T-cell (primary cell): Measurements from ENCODE around the gene MLLT3. TPM values are rescaled to one million over a fixed set of nuclear protein-coding genes. Genes with fewer than 3 reads are reported as not detected.

Experiments used
- ATAC-seq, 4 experiments: fragments of 200-7000 bp in 3 of 4; fragments of 150-1000 bp in 1 of 4; cut with Tn5 transposase; replicated peaks in 1 of 4; 1 replicate in 3 of 4; 2 replicates in 1 of 4; pipeline ENCODE4 v1.10.0; 2021; ENCODE audit warnings: moderate library complexity in 3 of 4, mild to moderate bottlenecking in 2 of 4, moderate number of reproducible peaks in 1 of 4
- CTCF ChIA-PET, 2 donors: fragments of 300-600 bp; sonication (Branson Sonifier 250); formaldehyde crosslinking; loops; one replicate each; lab custom pipeline; 2022; ENCODE audit warnings: antibody characterized with exemption in 2 of 2; lab: Charles Lee
- POLR2A ChIA-PET, 2 donors: fragments of 300-600 bp; sonication (Branson Sonifier 250); formaldehyde crosslinking; loops; one replicate each; lab custom pipeline; 2022; ENCODE audit warnings: antibody characterized with exemption in 2 of 2; lab: Charles Lee
- DNase-seq, 35 experiments: peaks; one replicate each; pipeline versions ENCODE4 v3.0.0 to v3.0.0-alpha.2; 2013 to 2023
- H3K27ac ChIP-seq: one replicate; pipeline ENCODE4 v1.5.1; 2013; ENCODE audit warnings: low read length
- H3K27me3 ChIP-seq, 2 experiments: replicated peaks in 1 of 2; 1 replicate in 1 of 2; 2 replicates in 1 of 2; pipeline versions ENCODE4 v1.6.1 to v1.7.0; 2013; ENCODE audit warnings: low read length in 1 of 2, mixed read lengths in 1 of 2; ENCODE audit not compliant: control insufficient read depth in 2 of 2, insufficient read depth in 2 of 2; ENCODE audit errors: extremely low read depth in 1 of 2
- H3K36me3 ChIP-seq, 2 donors: 1 replicate in 1 of 2; 2 replicates in 1 of 2; pipeline versions ENCODE4 v1.6.1 to v1.7.0; 2013; ENCODE audit warnings: low read length in 1 of 2; ENCODE audit not compliant: control insufficient read depth in 2 of 2, insufficient read depth in 1 of 2; ENCODE audit errors: extremely low read depth in 1 of 2
- H3K4me1 ChIP-seq, 2 experiments: 1 replicate in 1 of 2; 2 replicates in 1 of 2; pipeline versions ENCODE4 v1.6.1 to v1.7.0; 2013; ENCODE audit warnings: low read length in 2 of 2, mixed read lengths in 1 of 2; ENCODE audit not compliant: insufficient read depth in 2 of 2, control insufficient read depth in 1 of 2; ENCODE audit errors: extremely low read depth in 1 of 2
- H3K4me3 ChIP-seq, 2 donors: 1 replicate in 1 of 2; 2 replicates in 1 of 2; pipeline versions ENCODE4 v1.5.1 to v1.7.0; 2013; ENCODE audit warnings: mild to moderate bottlenecking in 2 of 2, low read length in 1 of 2, moderate library complexity in 1 of 2; ENCODE audit not compliant: control insufficient read depth in 1 of 2; ENCODE audit errors: extremely low read depth in 1 of 2
- H3K9me3 ChIP-seq: 2 replicates; pipeline ENCODE4 v1.7.0; 2013
- H3K27ac Mint-ChIP-seq, 2 donors: one replicate each; pipeline ENCODE4 v1.8.0; 2020 to 2021; ENCODE audit warnings: mild to moderate bottlenecking in 2 of 2, mixed read lengths in 2 of 2
- H3K27me3 Mint-ChIP-seq, 2 donors: one replicate each; pipeline ENCODE4 v1.8.0; 2021 to 2022; ENCODE audit warnings: mixed read lengths in 2 of 2
- H3K36me3 Mint-ChIP-seq: one replicate; pipeline ENCODE4 v1.8.0; 2021; ENCODE audit warnings: mixed read lengths
- H3K4me1 Mint-ChIP-seq, 3 donors: one replicate each; pipeline ENCODE4 v1.8.0; 2020 to 2022; ENCODE audit warnings: mixed read lengths in 3 of 3, mild to moderate bottlenecking in 1 of 3
- H3K4me3 Mint-ChIP-seq, 3 donors: one replicate each; pipeline ENCODE4 v1.8.0; 2020 to 2022; ENCODE audit warnings: mild to moderate bottlenecking in 3 of 3, mixed read lengths in 3 of 3, moderate library complexity in 3 of 3
- H3K9me3 Mint-ChIP-seq, 3 donors: one replicate each; pipeline ENCODE4 v1.8.0; 2020 to 2022; ENCODE audit warnings: mixed read lengths in 3 of 3
- WGBS: methylation state at CpG from one replicate; pipeline ENCODE4 v1.1.5; 2013; ENCODE audit warnings: missing lambda C conversion rate; ENCODE audit not compliant: insufficient coverage; 5-methylcytosine and 5-hydroxymethylcytosine counted together
- total RNA-seq, 35 experiments: library from RNA in 6 of 35; stranded (reverse) in 6 of 35; fragments of 120-200 nt in 1 of 35; gene quantifications; one replicate each; pipeline versions ENCODE4 v1.2.1 to v1.2.4 and lab custom pipeline; 2013 to 2026

MLLT3 gene
- total RNA-seq, 5 donors from 2014 or later (not counting 1 experiment from before 2014, with no cell fraction given): 51.8 to 96.6 (median 58.9) TPM

GRCh38 chr9:20315677-20316076, 306.6 kb downstream of the MLLT3 start:
- WGBS: no CpG with 5 or more reads among the region's 2 CpGs
- no peak for ATAC-seq

DNA sequence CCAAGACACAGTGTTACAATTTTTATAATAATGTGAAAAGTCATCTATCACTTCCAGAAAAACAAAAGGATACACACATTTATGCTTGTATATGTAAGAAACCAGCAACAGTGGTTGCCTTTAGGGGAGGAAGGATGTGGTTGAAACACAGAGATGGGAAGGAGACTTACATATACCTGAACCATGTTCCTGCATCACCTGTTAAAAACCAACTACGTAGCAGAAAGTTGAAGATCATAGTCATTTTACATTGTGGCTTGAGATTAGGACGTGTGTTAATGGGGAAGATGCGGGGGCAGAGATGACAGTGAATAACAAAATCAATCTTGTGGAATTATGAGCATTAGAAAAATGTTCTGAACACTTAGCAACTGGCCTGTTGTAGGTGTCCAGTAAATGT, 307.3 kb downstream of the MLLT3 start:
- Mint-ChIP-seq H3K9me3 (peaks cover 0 to 9% (median 0%) of the 10 kb centered on the region in 3 donors), H3K4me3 (peak overlapping the region in 1 of 3 donors; percentile 9), H3K36me3 (no peaks in the 10 kb centered on the region), H3K27me3 (no peaks in the 10 kb centered on the region), H3K27ac (peak overlapping the region; percentile 83 to 86), H3K4me1 (peaks cover 63 to 83% (median 69%) of the 10 kb centered on the region in 3 donors)
- Histone ChIP-seq H3K4me1 (peaks cover 21 to 46% of the 10 kb centered on the region in 2 experiments), H3K27ac (peak overlapping the region; percentile 68), H3K36me3 (no peaks in the 10 kb centered on the region), H3K27me3 (no peaks in the 10 kb centered on the region), H3K9me3 (no peaks in the 10 kb centered on the region), H3K4me3 (no peak overlapping the region)
- POLR2A ChIA-PET: interaction anchor here in 1 of 2 donors (0.6 kb wide), 1 partner anchor 12 kb away, joined by 3 read pairs; no protein-coding TSS in a partner anchor
- WGBS: no CpG with 5 or more reads among the region's 3 CpGs
- ATAC-seq: peak; percentile 81 to 98 (median 86)
- peak in 24 of 35 experiments; percentile 9 to 62 (median 25) for DNase-seq
- CTCF ChIA-PET: interaction anchor here in 1 of 2 donors (0.7 kb wide), 1 partner anchor 319 kb away, joined by 16 read pairs; no protein-coding TSS in a partner anchor

More at GRCh38 chr9:20315677-20316076, 306.6 kb downstream of the MLLT3 start:
- Histone ChIP-seq H3K9me3 (no peaks in the 10 kb centered on the region), H3K27ac (peak overlapping the region; percentile 68), H3K27me3 (no peaks in the 10 kb centered on the region), H3K4me3 (peak overlapping the region in 1 of 2 donors; percentile 15), H3K4me1 (peaks cover 23 to 53% of the 10 kb centered on the region in 2 experiments), H3K36me3 (no peaks in the 10 kb centered on the region)
- CTCF ChIA-PET: interaction anchor here in 1 of 2 donors (0.7 kb wide), 1 partner anchor 9 kb away, joined by 3 read pairs; no protein-coding TSS in a partner anchor
- POLR2A ChIA-PET: interaction anchor here in 1 of 2 donors (0.5 to 0.7 kb wide), 2 partner anchors 11 to 16 kb away, joined by 8 to 9 read pairs; no protein-coding TSS in a partner anchor
- Mint-ChIP-seq H3K27ac (peak overlapping the region; percentile 83 to 86), H3K4me3 (peak overlapping the region in 1 of 3 donors; percentile 9), H3K4me1 (peaks cover 70 to 87% (median 76%) of the 10 kb centered on the region in 3 donors), H3K27me3 (no peaks in the 10 kb centered on the region), H3K36me3 (no peaks in the 10 kb centered on the region), H3K9me3 (peaks cover 0 to 9% (median 0%) of the 10 kb centered on the region in 3 donors)
- no peak for DNase-seq

DNA sequence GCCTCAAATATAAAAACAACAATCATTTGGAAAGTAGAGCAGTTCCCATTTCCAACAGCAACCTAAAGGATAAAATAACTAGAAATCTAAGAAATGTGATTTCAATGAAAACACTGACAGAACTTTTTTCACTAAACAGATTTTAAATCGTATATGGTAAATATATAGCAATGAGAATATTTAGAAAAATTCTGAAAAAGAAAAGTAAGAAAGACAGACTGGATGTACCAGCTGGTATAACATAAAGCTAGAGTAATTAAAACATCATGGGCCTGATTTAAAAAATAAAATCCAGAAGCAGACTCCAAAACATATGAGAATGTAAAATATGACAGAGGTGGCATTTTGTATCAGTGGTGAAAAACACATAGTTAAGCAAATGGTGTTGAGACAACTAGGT, 308.9 kb downstream of the MLLT3 start:
- no peak overlapping the region for H3K4me3 ChIP-seq
- Mint-ChIP-seq H3K27me3 (no peaks in the 10 kb centered on the region), H3K4me3 (no peak overlapping the region), H3K27ac (no peak overlapping the region), H3K4me1 (peaks cover 48 to 76% (median 53%) of the 10 kb centered on the region in 3 donors), H3K9me3 (peaks cover 0 to 9% (median 0%) of the 10 kb centered on the region in 3 donors), H3K36me3 (no peaks in the 10 kb centered on the region)
- no peaks in the 10 kb centered on the region for H3K36me3 ChIP-seq
- no peaks in the 10 kb centered on the region for H3K27me3 ChIP-seq
- no peaks in the 10 kb centered on the region for H3K9me3 ChIP-seq
- CTCF ChIA-PET: no interaction called here
- WGBS: no CpG with 5 or more reads among the region's 1 CpG
- DNase-seq (no peak), ATAC-seq (no peak)
- POLR2A ChIA-PET: no interaction called here
- H3K4me1 ChIP-seq: peaks cover 19 to 32% of the 10 kb centered on the region in 2 experiments
- H3K27ac ChIP-seq: no peak overlapping the region

DNA sequence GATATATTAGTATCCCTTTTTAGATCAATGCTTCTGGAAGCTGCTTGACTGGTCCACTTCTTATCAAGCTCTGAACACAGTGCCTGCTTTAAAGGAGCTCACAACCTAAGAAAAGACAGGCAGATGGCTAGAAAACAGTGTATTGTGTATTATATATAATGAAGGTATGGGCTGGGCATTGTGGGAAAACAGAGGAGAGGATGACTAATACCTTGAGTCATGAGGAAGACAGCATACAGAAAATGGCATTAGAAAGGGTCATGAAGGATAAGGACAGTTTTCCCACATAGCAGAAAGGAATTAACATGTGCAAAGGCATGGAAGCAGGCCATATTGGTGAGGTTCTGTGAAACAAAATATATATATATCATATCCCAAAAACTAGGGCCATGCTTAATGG, 309.6 kb downstream of the MLLT3 start:
- Mint-ChIP-seq H3K4me1 (peaks cover 44 to 76% (median 46%) of the 10 kb centered on the region in 3 donors), H3K27me3 (no peaks in the 10 kb centered on the region), H3K36me3 (no peaks in the 10 kb centered on the region), H3K27ac (no peak overlapping the region), H3K9me3 (peaks cover 0 to 9% (median 0%) of the 10 kb centered on the region in 3 donors), H3K4me3 (no peak overlapping the region)
- H3K27ac ChIP-seq: no peak overlapping the region
- no peaks in the 10 kb centered on the region for H3K36me3 ChIP-seq
- H3K9me3 ChIP-seq: no peaks in the 10 kb centered on the region
- H3K27me3 ChIP-seq: no peaks in the 10 kb centered on the region
- no peak for ATAC-seq
- DNase-seq: no peak
- H3K4me1 ChIP-seq: peaks cover 19 to 26% of the 10 kb centered on the region in 2 experiments
- CTCF ChIA-PET: no interaction called here
- POLR2A ChIA-PET: no interaction called here
- no peak overlapping the region for H3K4me3 ChIP-seq

GRCh38 chr9:20310024-20310423, 312.3 kb downstream of the MLLT3 start:
- H3K4me1 Mint-ChIP-seq: peaks cover 21 to 52% (median 26%) of the 10 kb centered on the region in 3 donors
- Histone ChIP-seq H3K36me3 (no peaks in the 10 kb centered on the region), H3K4me1 (peaks cover 5 to 9% of the 10 kb centered on the region in 2 experiments), H3K9me3 (no peaks in the 10 kb centered on the region), H3K27ac (no peak overlapping the region), H3K4me3 (no peak overlapping the region), H3K27me3 (no peaks in the 10 kb centered on the region)
- no peaks in the 10 kb centered on the region for H3K27me3 Mint-ChIP-seq
- H3K4me3 Mint-ChIP-seq: no peak overlapping the region
- CTCF ChIA-PET: no interaction called here
- 80% methylated on average over 1 of the region's 2 CpGs for WGBS
- no peak overlapping the region for H3K27ac Mint-ChIP-seq
- no peak for DNase-seq
- no peak for ATAC-seq
- H3K36me3 Mint-ChIP-seq: no peaks in the 10 kb centered on the region
- POLR2A ChIA-PET: no interaction called here
- peaks cover 0 to 9% (median 0%) of the 10 kb centered on the region in 3 donors for H3K9me3 Mint-ChIP-seq

DNA sequence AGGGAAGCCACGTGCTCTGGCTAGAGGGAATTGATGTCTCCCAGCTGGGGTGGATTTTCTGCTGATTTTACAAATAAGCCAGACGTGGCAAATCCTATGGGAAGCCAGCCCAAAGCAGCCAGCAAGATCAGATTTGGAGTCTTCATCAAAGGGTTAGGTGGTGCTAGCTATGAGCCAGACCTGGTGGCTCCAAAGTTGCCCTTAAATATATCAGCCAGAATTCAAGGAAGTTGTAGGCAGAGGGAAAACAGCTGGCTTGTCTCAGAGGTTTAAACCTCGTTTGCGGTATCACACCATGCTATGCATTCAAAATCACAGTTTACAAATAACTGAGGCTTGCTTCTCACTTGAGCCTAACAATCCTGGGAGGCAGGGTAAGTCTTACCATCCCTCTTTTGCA, 313.2 kb downstream of the MLLT3 start:
- POLR2A ChIA-PET: interaction anchor here in 1 of 2 donors (0.6 kb wide), 1 partner anchor 197 kb away, joined by 3 read pairs; no protein-coding TSS in a partner anchor
- H3K27ac ChIP-seq: no peak overlapping the region
- Mint-ChIP-seq H3K36me3 (no peaks in the 10 kb centered on the region), H3K4me1 (peaks cover 14 to 43% (median 19%) of the 10 kb centered on the region in 3 donors), H3K27me3 (no peaks in the 10 kb centered on the region), H3K27ac (no peak overlapping the region), H3K9me3 (peaks cover 0 to 9% (median 0%) of the 10 kb centered on the region in 3 donors), H3K4me3 (no peak overlapping the region)
- no peak overlapping the region for H3K4me3 ChIP-seq
- H3K36me3 ChIP-seq: no peaks in the 10 kb centered on the region
- WGBS: 74% methylated on average over 2 of the region's 4 CpGs
- H3K27me3 ChIP-seq: no peaks in the 10 kb centered on the region
- DNase-seq (no peak), ATAC-seq (no peak)
- no peaks in the 10 kb centered on the region for H3K9me3 ChIP-seq
- peaks cover 0 to 2% of the 10 kb centered on the region in 2 experiments for H3K4me1 ChIP-seq
- CTCF ChIA-PET: no interaction called here
